MCF 10A (cell line): Measurements from ENCODE around the gene RFX3. TPM values are rescaled to one million over a fixed set of nuclear protein-coding genes. Genes with fewer than 3 reads are reported as not detected.

Experiments used
- BruUV-seq: library from RNA; stranded (reverse); fragments of 400-500 nt; replicated peaks from 2 replicates; lab custom pipeline; 2021; lab: Mats Ljungman, UMichigan
- CTCF ChIA-PET: fragments of 300-600 bp; sonication (Branson Sonifier 250); formaldehyde crosslinking; extraction: SDS; loops from one replicate; lab custom pipeline; 2021; ENCODE audit warnings: antibody characterized with exemption, inconsistent platforms; lab: Yijun Ruan, JAX
- POLR2A ChIA-PET: fragments of 300-600, 350-650 bp; sonication (Branson Sonifier 250); formaldehyde crosslinking; extraction: SDS; loops from one replicate; lab custom pipeline; 2020; ENCODE audit warnings: antibody characterized with exemption, inconsistent platforms; lab: Yijun Ruan, JAX
- DNase-seq: peaks from one replicate; pipeline ENCODE4 v3.0.0-alpha.2; 2018; ENCODE audit not compliant: unreplicated experiment
- H3K27ac Mint-ChIP-seq: one replicate; pipeline ENCODE4 v1.8.0; 2022; ENCODE audit warnings: mild to moderate bottlenecking, low read depth, mixed read lengths; ENCODE audit not compliant: unreplicated experiment
- H3K27me3 Mint-ChIP-seq: one replicate; pipeline ENCODE4 v1.8.0; 2022; ENCODE audit warnings: mixed read lengths; ENCODE audit not compliant: insufficient read depth, unreplicated experiment
- H3K36me3 Mint-ChIP-seq: one replicate; pipeline ENCODE4 v1.8.0; 2022; ENCODE audit warnings: mild to moderate bottlenecking, moderate library complexity, mixed read lengths; ENCODE audit not compliant: insufficient read depth, unreplicated experiment
- H3K4me1 Mint-ChIP-seq: one replicate; pipeline ENCODE4 v1.8.0; 2022; ENCODE audit warnings: mixed read lengths; ENCODE audit not compliant: insufficient read depth, unreplicated experiment
- H3K4me3 Mint-ChIP-seq: one replicate; pipeline ENCODE4 v1.8.0; 2022; ENCODE audit warnings: mild to moderate bottlenecking, moderate library complexity, mixed read lengths; ENCODE audit not compliant: unreplicated experiment
- H3K9me3 Mint-ChIP-seq: one replicate; pipeline ENCODE4 v1.8.0; 2022; ENCODE audit warnings: mixed read lengths; ENCODE audit not compliant: unreplicated experiment
- intact Hi-C: fragments of 100-400 bp; cut with micrococcal nuclease; formaldehyde crosslinking; loops from 2 replicates; pipeline ENCODE4 v1.14.1; 2022
- total RNA-seq: library from RNA; stranded (reverse); gene quantifications from 2 replicates; pipeline ENCODE4 v1.2.3, GENCODE V29; 2022
- TF ChIP-seq, protein P1 (sequence below): fragments of 200-600 bp; IDR thresholded peaks from one replicate; pipeline ENCODE4 v1.8.0; 2022; ENCODE audit warnings: antibody characterized with exemption, mild to moderate bottlenecking; ENCODE audit not compliant: unreplicated experiment

Gene RFX3
- total RNA-seq, 1 experiment from 2014 or later = 9.7 TPM

GRCh38 chr9:3214741-3215140, 311.1 kb downstream of the RFX3 start:
- H3K27me3 Mint-ChIP-seq = peaks cover 15% of the 10 kb centered on the region
- ChIA-PET POLR2A (no interaction called here), CTCF (interaction anchor here (1.0 to 1.3 kb wide), 2 partner anchors 20 to 226 kb away, joined by 3 to 5 read pairs; no protein-coding TSS in a partner anchor)
- no peaks in the 10 kb centered on the region for H3K4me1 Mint-ChIP-seq
- DNase-seq = no peak
- no peaks in the 10 kb centered on the region for H3K36me3 Mint-ChIP-seq
- H3K4me3 Mint-ChIP-seq = no peak overlapping the region
- no TSS peak for BruUV-seq
- H3K27ac Mint-ChIP-seq = no peak overlapping the region
- H3K9me3 Mint-ChIP-seq = no peaks in the 10 kb centered on the region
- TF ChIP-seq, protein P1, sequence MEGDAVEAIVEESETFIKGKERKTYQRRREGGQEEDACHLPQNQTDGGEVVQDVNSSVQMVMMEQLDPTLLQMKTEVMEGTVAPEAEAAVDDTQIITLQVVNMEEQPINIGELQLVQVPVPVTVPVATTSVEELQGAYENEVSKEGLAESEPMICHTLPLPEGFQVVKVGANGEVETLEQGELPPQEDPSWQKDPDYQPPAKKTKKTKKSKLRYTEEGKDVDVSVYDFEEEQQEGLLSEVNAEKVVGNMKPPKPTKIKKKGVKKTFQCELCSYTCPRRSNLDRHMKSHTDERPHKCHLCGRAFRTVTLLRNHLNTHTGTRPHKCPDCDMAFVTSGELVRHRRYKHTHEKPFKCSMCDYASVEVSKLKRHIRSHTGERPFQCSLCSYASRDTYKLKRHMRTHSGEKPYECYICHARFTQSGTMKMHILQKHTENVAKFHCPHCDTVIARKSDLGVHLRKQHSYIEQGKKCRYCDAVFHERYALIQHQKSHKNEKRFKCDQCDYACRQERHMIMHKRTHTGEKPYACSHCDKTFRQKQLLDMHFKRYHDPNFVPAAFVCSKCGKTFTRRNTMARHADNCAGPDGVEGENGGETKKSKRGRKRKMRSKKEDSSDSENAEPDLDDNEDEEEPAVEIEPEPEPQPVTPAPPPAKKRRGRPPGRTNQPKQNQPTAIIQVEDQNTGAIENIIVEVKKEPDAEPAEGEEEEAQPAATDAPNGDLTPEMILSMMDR = no peak
- intact Hi-C loops = no loop called here

- no peak overlapping the region for H3K4me3 Mint-ChIP-seq
- TF ChIP-seq, protein P1 = no peak
- no TSS peak for BruUV-seq
- CTCF ChIA-PET = interaction anchor here (0.7 kb wide), 1 partner anchor 478 kb away, joined by 3 read pairs; no protein-coding TSS in a partner anchor
- H3K36me3 Mint-ChIP-seq = no peaks in the 10 kb centered on the region
- H3K9me3 Mint-ChIP-seq = no peaks in the 10 kb centered on the region
- POLR2A ChIA-PET = no interaction called here
- H3K4me1 Mint-ChIP-seq = no peaks in the 10 kb centered on the region
- H3K27ac Mint-ChIP-seq = no peak overlapping the region
- intact Hi-C loops = no loop called here
- DNase-seq = no peak
- H3K27me3 Mint-ChIP-seq = peaks cover 29% of the 10 kb centered on the region
These were observed 320.2 kb downstream of the RFX3 start for GRCh38 chr9:3205421-3206095.

DNA sequence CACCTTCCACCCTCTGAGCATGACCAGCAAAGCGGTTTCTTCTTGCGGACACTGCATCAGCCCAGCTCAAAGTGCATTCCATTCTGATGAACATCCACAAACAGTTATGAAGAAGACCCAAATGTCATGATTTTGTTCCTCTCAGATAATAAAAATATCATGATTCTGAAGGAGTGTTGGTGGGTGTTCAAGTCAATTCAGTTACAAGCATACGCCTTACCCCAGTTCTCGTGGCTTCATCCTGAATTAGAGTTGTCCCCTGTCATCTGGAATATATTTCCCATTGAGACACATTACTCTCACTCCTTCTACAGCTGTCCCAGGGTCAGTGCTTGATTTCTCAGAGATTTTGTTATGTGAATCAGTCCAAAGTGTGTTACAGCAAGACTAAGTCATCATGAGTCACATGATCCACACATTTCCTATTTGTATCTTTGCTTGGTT, 325.4 kb downstream of the RFX3 start:
- H3K4me3 Mint-ChIP-seq = no peak overlapping the region

GRCh38 chr9:3193791-3194190, 332.0 kb downstream of the RFX3 start:
- Mint-ChIP-seq H3K4me3 (no peak overlapping the region), H3K9me3 (no peaks in the 10 kb centered on the region), H3K36me3 (no peaks in the 10 kb centered on the region), H3K27me3 (peaks cover 41% of the 10 kb centered on the region), H3K27ac (no peak overlapping the region), H3K4me1 (no peaks in the 10 kb centered on the region)
- BruUV-seq = no TSS peak
- TF ChIP-seq, protein P1 = no peak
- POLR2A ChIA-PET = no interaction called here
- CTCF ChIA-PET = interaction anchor here (0.6 kb wide), 1 partner anchor 336 kb away, joined by 3 read pairs; no protein-coding TSS in a partner anchor
- no peak for DNase-seq
- intact Hi-C loops = no loop called here

More for the DNA sequence above, 325.4 kb downstream of the RFX3 start:
- peaks cover 21% of the 10 kb centered on the region for H3K27me3 Mint-ChIP-seq
- ChIA-PET POLR2A (no interaction called here), CTCF (interaction anchor here (1.0 kb wide), 1 partner anchor 341 kb away, joined by 3 read pairs; no protein-coding TSS in a partner anchor)
- intact Hi-C loops = no loop called here
- TF ChIP-seq, protein P1 = no peak
- no peak for DNase-seq
- H3K36me3 Mint-ChIP-seq = no peaks in the 10 kb centered on the region
- H3K4me1 Mint-ChIP-seq = no peaks in the 10 kb centered on the region
- no peak overlapping the region for H3K27ac Mint-ChIP-seq
- H3K9me3 Mint-ChIP-seq = no peaks in the 10 kb centered on the region
- BruUV-seq = no TSS peak
